Liver (tissue), 3 donors: ENCODE measurements around the gene CTLA4.

Experiments used
- ATF3 ChIP-seq: IDR thresholded peaks from 2 replicates; pipeline ENCODE4 v1.6.1; 2016; ENCODE audit warnings: antibody characterized with exemption
- CTCF ChIP-seq: fragments of 150-350 bp; IDR thresholded peaks from 2 replicates; pipeline ENCODE4 v1.5.1; 2017; ENCODE audit warnings: improper control_type of control experiment, low read depth, low read length; ENCODE audit not compliant: missing input control
- EGR1 ChIP-seq, 2 donors: IDR thresholded peaks; 2 replicates each; pipeline ENCODE4 v1.6.1; 2016 to 2018; ENCODE audit warnings: antibody characterized with exemption in 2 of 2, low read depth in 2 of 2
- GABPA ChIP-seq, 2 donors: IDR thresholded peaks in 1 of 2; conservative IDR thresholded peaks in 1 of 2; 2 replicates each; pipeline ENCODE4 v1.6.1; 2016; ENCODE audit warnings: antibody characterized with exemption in 2 of 2, mild to moderate bottlenecking in 1 of 2, moderate library complexity in 1 of 2
- HNF4G ChIP-seq: IDR thresholded peaks from 2 replicates; pipeline ENCODE4 v1.6.1; 2016; ENCODE audit warnings: antibody characterized with exemption
- JUND ChIP-seq, 2 donors: IDR thresholded peaks; 2 replicates each; pipeline ENCODE4 v1.6.1; 2016; ENCODE audit warnings: antibody characterized with exemption in 2 of 2
- MAX ChIP-seq: IDR thresholded peaks from 2 replicates; pipeline ENCODE4 v1.6.1; 2016; ENCODE audit warnings: antibody characterized with exemption
- NR2F2 ChIP-seq: IDR thresholded peaks from 2 replicates; pipeline ENCODE4 v1.6.1; 2016; ENCODE audit warnings: antibody characterized with exemption
- RAD21 ChIP-seq, 2 donors: IDR thresholded peaks; 2 replicates each; pipeline ENCODE4 v1.6.1; 2016; ENCODE audit warnings: antibody characterized with exemption in 2 of 2, mild to moderate bottlenecking in 2 of 2
- REST ChIP-seq: IDR thresholded peaks from 2 replicates; pipeline ENCODE4 v1.6.1; 2016; ENCODE audit warnings: antibody characterized with exemption, mild to moderate bottlenecking
- RXRA ChIP-seq, 2 donors: IDR thresholded peaks; 2 replicates each; pipeline ENCODE4 v1.6.1; 2017 to 2018; ENCODE audit warnings: antibody characterized with exemption in 2 of 2, mild to moderate bottlenecking in 1 of 2
- SP1 ChIP-seq: IDR thresholded peaks from 2 replicates; pipeline ENCODE4 v1.6.1; 2018; ENCODE audit warnings: antibody characterized with exemption, mild to moderate bottlenecking
- TAF1 ChIP-seq: conservative IDR thresholded peaks from 2 replicates; pipeline ENCODE4 v1.6.1; 2016; ENCODE audit warnings: antibody characterized with exemption, mild to moderate bottlenecking
- YY1 ChIP-seq: IDR thresholded peaks from 2 replicates; pipeline ENCODE4 v1.6.1; 2016; ENCODE audit warnings: antibody characterized with exemption, mild to moderate bottlenecking
- donor health status: healthy.
- donor health status: healthy.

- TF ChIP-seq CTCF: no peak
- TF ChIP-seq REST: no peak
- no peak for TF ChIP-seq YY1
- TF ChIP-seq RAD21 (IDR thresholded peaks at IDR 0.05): no peak
- TF ChIP-seq ATF3: no peak
- TF ChIP-seq JUND (IDR thresholded peaks at IDR 0.05): no peak
- TF ChIP-seq MAX: no peak
- TF ChIP-seq SP1: no peak
- no peak for TF ChIP-seq TAF1
- no peak for TF ChIP-seq GABPA (IDR thresholded peaks at IDR 0.05 in 1 of 2, conservative IDR thresholded peaks at IDR 0.05 in 1 of 2)
- no peak for TF ChIP-seq RXRA (IDR thresholded peaks at IDR 0.05)
- no peak for TF ChIP-seq EGR1 (IDR thresholded peaks at IDR 0.05; ENCODE audit: low read depth in 2 of 2)
- TF ChIP-seq HNF4G: no peak
- TF ChIP-seq NR2F2: no peak
Observed at GRCh38 chr2:203897544-203897943, 30.0 kb downstream of the CTLA4 start.
